ENCODE results near the gene TRAFD1.

TRAFD1 gene

GRCh38 chr12:112116232-112117060 is 8.9 kb upstream of the TRAFD1 start:
- peak in 1 of 5 donors; percentile 16 for DNase-seq

DNA sequence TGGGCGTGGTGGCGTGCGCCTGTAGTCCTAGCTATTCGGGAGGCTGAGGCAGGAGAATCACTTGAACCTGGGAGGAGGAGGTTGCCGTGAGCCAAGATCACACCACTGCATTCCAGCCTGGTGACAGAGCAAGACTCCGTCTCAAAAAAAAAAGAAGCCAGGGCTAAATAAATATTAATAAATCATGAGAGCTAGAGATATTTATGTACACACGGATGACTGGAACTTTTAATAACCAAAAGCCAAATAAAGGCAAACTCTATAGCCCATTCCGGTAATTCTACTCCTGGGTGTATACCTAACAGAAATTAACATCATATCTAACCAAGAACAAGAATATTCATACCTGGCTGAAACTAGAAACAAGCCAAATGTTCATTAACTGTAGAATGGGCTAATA is 7.7 kb upstream of the TRAFD1 start:
- no peak for DNase-seq

DNA sequence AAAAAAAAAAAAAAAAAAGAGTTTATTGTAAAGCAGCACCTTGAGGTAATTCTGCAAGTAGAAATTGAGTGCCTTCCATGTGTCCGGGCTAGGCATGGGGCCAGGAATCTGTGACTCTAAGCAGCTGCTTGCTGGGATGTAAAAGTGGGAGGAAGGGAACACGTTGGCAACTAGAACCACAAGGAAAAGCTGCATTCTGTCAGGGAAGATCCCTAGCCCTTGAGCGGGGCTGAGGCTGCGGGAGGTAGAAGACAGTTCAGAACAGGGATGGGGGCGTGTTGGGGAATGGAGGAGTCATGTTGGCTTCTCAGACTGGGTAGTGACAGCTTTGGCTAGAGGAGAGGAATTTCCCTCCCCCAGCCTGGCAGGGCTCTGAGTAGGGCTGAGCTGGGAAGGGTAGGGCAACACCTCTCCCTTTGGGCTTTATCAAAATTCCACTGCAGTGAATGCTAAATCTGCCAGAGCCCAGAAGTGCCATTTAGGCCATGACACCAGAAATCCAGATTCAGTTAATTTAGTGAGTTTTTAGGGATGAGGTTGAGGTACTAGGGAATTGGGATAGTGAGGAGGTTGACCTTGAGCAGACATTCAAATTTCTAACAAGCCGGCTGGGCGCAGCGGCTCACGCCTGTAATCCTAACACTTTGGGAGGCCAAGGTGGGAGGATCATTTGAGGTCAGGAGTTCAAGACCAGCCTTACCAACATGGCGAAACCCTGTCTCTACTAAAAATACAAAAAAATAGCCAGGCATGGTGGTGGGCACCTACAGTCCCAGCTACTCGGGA is 3.4 kb upstream of the TRAFD1 start:
- DNase-seq = no peak

- DNase-seq = no peak
These were observed 2.3 kb upstream of the TRAFD1 start for GRCh38 chr12:112122823-112123690.

DNA sequence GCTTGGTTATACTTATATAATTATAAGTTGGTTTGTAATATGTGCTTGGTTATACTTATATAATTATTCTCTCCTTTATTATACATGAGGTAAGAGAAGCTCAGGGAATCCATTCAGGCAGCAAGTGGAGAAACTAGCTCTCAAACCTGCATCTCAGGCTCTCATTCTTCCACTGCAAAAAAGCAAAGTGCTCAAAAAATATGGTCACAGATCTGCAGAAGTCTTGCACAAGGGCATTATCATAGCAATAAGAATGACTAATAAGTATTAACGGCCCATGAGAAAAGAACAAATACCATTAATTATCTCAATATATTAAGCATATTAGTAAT is 476 bp upstream of the TRAFD1 start:
- DNase-seq = no peak

DNA sequence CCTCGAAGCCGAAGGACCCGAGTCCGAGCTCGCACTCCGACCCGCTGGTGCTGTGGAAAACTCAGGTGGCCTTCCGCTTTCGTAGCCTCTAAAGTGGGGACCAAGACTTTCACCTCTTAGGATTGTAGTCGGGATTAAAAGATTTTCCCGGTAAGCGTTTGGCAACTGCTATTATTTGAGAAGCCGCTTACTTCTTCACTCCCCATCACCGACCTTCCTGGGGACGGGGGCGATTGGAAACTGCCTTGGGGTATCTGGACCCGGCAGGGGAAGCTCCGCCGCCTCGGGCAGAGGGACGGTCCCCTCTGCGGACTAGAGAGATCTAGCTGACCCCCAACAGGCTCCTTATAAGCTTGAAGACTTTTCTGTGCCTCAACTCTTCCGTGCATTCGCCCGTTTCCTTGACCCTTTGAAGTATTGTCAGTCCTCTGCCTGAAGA is 659 bp downstream of the TRAFD1 start:
- no peak for DNase-seq

DNA sequence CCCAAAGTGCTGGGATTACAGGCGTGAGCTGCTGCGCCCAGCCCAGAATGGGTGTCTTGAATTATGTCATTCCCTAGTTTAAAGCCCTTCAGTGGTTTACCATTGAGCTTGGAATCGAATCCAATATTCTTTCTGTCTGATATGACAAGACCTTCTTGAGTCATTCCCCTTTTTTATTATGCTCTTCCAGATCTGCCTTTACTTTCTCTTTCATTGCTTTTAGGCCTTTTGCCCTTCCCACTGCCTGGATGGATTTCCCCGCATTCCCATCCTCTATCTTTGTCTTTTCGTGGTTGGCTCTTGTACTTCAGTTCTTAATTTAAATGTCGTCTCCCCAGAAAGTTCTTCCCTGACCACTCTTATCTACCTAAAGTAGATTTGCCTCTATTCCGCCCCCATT is 1.6 kb downstream of the TRAFD1 start:
- DNase-seq = no peak

- peak in 1 of 5 donors; percentile 85 for DNase-seq
These were observed 5.2 kb downstream of the TRAFD1 start for GRCh38 chr12:112130441-112130998.

GRCh38 chr12:112131686-112132085 is 6.3 kb downstream of the TRAFD1 start:
- no peak for DNase-seq

- DNase-seq = no peak
These were observed 8.1 kb downstream of the TRAFD1 start for GRCh38 chr12:112133418-112133817.

DNA sequence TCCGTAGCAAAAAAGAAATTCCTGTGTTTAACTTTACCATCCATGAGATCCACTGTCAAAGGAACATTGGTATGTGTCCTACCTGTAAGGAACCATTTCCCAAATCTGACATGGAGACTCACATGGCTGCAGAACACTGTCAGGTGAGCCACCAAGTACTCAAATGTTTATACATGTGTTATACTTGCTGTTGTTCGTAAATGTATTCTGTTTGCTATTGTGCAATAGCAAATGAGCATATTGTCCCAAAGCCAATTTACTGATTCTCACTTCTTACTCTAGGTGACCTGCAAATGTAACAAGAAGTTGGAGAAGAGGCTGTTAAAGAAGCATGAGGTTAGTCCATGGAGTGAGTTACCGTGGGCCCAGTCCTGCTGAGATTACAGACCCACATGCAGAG is 9.4 kb downstream of the TRAFD1 start:
- DNase-seq = no peak

DNA sequence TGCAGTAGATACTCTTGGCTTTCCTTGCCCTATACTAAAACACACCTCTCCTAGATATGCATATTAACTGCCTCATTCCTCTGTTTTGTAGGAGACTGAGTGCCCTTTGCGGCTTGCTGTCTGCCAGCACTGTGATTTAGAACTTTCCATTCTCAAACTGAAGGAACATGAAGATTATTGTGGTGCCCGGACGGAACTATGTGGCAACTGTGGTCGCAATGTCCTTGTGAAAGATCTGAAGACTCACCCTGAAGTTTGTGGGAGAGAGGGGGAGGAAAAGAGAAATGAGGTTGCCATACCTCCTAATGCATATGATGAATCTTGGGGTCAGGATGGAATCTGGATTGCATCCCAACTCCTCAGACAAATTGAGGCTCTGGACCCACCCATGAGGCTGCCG is 15.4 kb downstream of the TRAFD1 start:
- DNase-seq = no peak

GRCh38 chr12:112146123-112146522 is 20.8 kb downstream of the TRAFD1 start:
- no peak for DNase-seq

- no peak for DNase-seq
These were observed 22.7 kb downstream of the TRAFD1 start for GRCh38 chr12:112148031-112148513.

DNA sequence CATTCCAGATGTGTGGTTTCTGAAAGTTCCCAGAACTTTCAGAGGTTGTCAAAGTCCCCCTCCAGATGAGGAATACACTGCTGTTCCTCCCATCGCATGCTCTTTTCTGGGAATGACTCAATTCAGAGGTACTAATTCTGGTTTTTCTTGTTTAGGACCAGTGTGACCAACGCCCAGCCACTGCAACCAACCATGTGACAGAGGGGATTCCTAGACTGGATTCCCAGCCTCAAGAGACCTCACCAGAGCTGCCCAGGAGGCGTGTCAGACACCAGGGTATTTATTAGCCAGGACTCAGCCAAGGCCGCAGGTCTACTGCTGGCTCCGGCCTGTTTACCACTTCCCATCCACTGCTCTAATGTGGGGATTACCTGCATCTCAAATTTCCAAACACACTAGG is 24.2 kb downstream of the TRAFD1 start:
- DNase-seq = no peak

- no peak for DNase-seq
These were observed 26.6 kb downstream of the TRAFD1 start for GRCh38 chr12:112151766-112152541.

DNA sequence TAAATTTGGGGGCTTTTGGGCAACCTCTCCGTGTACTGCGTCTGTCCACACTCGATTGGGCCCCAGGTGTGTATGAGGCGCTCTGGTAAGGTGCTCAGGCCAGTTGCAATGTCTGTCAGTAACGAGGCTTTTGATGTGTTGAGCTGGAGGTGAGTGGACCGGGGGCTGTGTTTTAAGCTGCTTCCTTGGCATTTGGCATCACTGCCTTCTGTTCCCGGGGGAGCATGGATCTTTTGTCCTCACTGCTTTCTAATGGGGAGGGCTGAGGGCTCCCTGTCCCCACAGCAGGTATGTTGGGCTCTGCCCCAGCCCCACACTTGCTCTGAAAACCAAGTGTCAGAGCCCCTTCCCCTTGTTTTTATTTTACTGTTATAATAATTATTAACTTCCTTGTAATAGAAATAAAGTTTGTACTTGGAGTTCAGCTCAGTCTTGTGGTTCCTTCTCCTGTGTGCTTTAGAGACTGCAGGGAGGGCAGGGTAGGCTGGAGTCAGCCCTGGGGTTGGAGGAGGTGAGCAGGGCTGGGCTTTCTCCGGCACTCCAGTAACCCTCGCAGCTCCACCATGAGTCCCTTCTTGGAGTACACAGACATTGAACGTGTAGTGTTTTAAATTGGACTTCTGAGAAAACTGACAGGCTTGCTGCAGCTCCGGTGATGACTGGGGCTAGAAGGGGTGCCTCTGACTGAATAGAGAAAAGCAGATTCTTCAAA is 28.0 kb downstream of the TRAFD1 start:
- DNase-seq = no peak

DNA sequence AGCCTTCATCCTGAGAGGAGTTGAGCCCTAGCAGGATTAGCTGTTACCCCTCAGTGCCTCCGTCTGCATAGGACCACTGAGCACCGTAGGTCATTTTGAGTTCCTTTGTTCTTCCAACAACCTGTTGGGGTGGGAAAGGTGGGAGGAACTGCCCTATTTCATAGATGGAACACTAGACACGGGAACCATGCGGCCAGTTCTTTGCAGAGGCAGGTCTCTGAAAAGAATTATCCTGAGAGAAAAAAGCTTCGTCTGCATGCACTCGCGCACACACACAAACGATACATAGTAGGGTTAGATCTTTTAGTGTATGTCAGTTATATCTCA is 28.5 kb downstream of the TRAFD1 start:
- DNase-seq = no peak

DNA sequence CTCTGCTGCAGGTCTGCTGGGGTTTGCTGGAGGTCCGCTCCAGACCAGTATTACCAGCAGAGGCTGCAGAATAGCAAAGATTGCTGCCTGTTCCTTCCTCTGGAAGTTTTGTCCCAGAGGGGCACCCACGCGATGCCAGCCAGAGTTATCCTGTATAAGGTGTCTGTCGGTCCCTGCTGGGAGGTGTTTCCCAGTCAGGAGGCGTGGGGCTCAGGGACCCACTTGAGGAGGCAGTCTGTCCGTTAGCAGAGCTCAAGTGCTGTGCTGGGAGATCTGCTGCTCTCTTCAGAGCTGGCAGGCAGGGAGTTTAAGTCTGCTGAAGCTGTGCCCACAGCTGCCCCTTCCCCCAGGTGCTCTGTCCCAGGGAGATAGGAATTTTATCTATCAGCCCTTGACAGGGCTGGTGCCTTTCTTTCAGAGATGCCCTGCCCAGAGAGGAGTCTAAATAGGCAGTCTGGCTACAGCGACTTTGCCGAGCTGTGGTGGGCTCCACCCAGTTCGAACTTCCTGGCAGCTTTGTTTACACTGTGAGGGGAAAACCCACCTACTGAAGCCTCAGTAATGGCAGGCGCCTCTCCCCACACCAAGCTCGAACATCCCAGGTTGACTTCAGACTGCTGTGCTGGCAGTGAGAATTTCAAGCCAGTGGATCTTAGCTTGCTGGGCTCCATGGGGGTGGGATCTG is 33.2 kb downstream of the TRAFD1 start:
- peak in 2 of 5 donors; percentile 13 to 61 for DNase-seq

DNA sequence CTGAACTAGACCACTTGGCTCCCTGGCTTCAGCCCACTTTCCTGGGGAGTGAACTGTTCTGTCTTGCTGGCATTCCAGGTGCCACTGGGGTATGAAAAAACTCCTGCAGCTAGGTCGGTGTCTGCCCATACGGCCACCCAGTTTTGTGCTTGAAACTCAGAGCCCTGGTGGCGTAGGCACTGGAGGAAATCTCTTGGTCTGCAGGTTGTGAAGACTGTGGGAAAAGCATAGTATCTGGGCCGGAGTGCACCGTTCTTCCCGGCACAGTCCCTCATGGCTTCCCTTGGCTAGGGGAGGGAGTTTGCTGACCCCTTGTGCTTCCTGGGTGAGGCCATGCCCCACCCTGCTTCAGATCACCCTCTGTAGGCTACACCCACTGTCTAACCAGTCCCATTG is 33.8 kb downstream of the TRAFD1 start:
- no peak for DNase-seq

DNA sequence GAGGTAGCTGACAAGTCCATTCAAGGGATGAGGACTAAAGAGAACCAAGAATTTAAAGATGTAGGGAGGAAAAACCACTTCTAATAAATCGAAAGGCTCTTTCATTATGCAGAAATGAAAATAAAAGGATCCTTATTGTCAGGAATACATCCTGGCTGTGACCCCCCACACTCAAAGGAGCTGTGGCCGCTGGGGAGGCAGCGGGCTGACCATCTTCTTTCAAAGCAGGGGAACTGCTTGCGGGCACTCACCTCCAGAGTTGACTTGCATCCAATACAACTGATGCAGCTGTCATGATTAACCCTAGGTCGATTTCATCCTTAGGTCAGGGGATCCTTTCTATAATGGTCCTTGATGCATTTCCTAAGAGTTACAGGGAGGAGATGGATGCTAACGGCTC is 35.3 kb downstream of the TRAFD1 start:
- no peak for DNase-seq

Measured in T-helper 1 cell (primary cell).